ENCODE measurements around the gene CLTCL1. TPM values are rescaled to one million over a fixed set of nuclear protein-coding genes. Genes with fewer than 3 reads are reported as not detected.
"Not testable (repeated sequence)": the region's sequence is repeated elsewhere in the genome, so short reads cannot be mapped to it uniquely, and the experiment has no call there.

The CLTCL1 gene
- total RNA-seq, 1 experiment from 2014 or later = 7.1 TPM

DNA sequence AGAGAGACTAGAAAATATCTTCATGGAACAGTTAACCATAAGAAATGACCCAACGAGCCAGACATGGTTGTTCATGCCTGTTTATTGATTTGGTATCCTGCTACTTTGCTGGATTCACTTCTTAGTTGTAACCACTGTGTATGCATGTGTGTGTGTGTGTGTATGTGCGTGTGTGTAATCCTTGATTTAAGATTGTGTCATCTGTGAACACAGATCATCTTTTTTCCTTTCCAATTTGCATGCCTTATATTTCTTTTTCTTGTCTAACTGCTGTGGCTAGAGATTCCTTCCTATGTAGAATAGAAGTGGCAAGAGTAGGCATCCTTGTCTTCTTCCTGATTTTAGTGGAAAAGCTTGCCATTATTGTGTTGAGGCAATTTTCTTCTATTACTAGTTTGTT is 16.4 kb upstream of the CLTCL1 start:
- no peak for TF ChIP-seq TCF7L2 (IDR thresholded peaks at IDR 0.05; ENCODE audit: borderline replicate concordance, extremely low read depth, insufficient read depth, insufficient read length)
- TF ChIP-seq RAD21 (IDR thresholded peaks at IDR 0.05; ENCODE audit: low read depth) = no peak
- no peak for TF ChIP-seq CEBPB (IDR thresholded peaks at IDR 0.05; ENCODE audit: low read depth)
- Histone ChIP-seq H3K9me3 (ENCODE audit: control insufficient read depth in 1 of 2, insufficient read depth in 1 of 2, low read depth in 1 of 2, low read length in 2 of 2) (no peaks in the 10 kb centered on the region), H2AFZ (ENCODE audit: low read depth, low read length, poor library complexity, severe bottlenecking) (no peak overlapping the region), H3K4me2 (ENCODE audit: low read length) (no peak overlapping the region), H3K9me2 (ENCODE audit: insufficient read depth) (no peaks in the 10 kb centered on the region), H3K27ac (ENCODE audit: low read depth, low read length) (no peak overlapping the region), H3K4me1 (ENCODE audit: control insufficient read depth in 1 of 2, insufficient read depth in 2 of 2, low read length in 2 of 2) (no peaks in the 10 kb centered on the region), H3K27me3 (ENCODE audit: insufficient read depth, low read length) (no peaks in the 10 kb centered on the region), H3K9ac (ENCODE audit: low read length) (no peak overlapping the region), H3K79me2 (ENCODE audit: insufficient read depth, low read length) (no peaks in the 10 kb centered on the region), H4K20me1 (ENCODE audit: insufficient read depth) (no peaks in the 10 kb centered on the region), H3K4me3 (replicated peaks in 1 of 2; ENCODE audit: low read depth in 1 of 2, low read length in 2 of 2) (no peak overlapping the region), H3K36me3 (ENCODE audit: control insufficient read depth in 1 of 2, insufficient read depth in 2 of 2, low read length in 2 of 2) (no peaks in the 10 kb centered on the region)
- POLR2A ChIA-PET = no interaction called here
- CTCF ChIA-PET = no interaction called here
- RAD21 ChIA-PET (ENCODE audit: low non-redundant PET in 1 of 2, low total read pairs in 2 of 2, uncharacterized antibody in 2 of 2, unreplicated experiment in 2 of 2) = no interaction called here
- ATAC-seq (no peak), DNase-seq (ENCODE audit: low read depth, low spot score) (no peak)
- intact Hi-C loops (cut with micrococcal nuclease) = no loop called here
- no TSS peak for BruUV-seq (replicated peaks)

DNA sequence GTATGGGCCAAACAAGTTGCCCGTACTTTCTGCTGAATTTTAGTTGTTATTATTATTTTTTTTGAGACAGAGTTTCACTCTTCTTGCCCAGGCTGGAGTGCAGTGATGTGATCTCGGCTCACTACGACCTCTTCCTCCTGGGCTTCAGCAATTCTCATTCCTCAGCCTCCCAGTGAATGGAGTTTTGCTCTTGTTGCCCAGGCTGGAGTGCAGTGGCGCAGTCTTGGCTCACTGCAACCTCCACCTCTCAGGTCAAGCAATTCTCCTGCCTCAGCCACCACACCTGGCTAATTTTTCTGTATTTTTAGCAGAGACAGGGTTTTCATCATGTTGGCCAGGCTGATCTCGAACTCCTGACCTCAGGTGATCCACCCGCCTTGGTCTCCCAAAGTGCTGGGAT is 15.0 kb upstream of the CLTCL1 start:
- CTCF ChIA-PET, ATAC-seq: not testable (repeated sequence)

DNA sequence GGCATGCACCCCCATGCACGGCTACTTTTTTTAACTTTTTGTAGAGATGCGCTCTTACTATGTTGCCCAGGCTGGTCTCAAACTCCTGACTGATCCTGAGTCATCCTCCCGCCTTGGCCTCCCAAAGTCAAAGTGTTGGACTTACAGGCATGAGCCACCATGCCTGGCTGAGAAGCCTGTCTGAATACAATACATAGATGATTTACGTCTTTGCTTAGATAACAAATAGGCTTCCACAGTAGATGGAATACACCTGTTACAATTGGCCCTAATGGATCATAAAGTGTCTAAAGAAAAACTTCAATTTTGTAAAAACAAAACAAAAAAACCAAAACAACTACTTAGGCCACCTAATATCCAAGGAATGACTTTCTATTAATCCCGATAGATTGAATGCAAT is 13.0 kb upstream of the CLTCL1 start:
- BruUV-seq (replicated peaks) = no TSS peak
- H3K27me3 ChIP-seq (ENCODE audit: insufficient read depth, low read length) = no peaks in the 10 kb centered on the region
- no peaks in the 10 kb centered on the region for H3K36me3 ChIP-seq (ENCODE audit: control insufficient read depth in 1 of 2, insufficient read depth in 2 of 2, low read length in 2 of 2)
- ChIA-PET RAD21 (ENCODE audit: low non-redundant PET in 1 of 2, low total read pairs in 2 of 2, uncharacterized antibody in 2 of 2, unreplicated experiment in 2 of 2) (interaction anchor here in 1 of 2 experiments (0.7 kb wide), 1 partner anchor 14 kb away, joined by 3 read pairs; no protein-coding TSS in a partner anchor), POLR2A (interaction anchor here (0.7 kb wide), 1 partner anchor 10 kb away, joined by 4 read pairs; no protein-coding TSS in a partner anchor), CTCF (no interaction called here)
- ATAC-seq = no peak
- no peaks in the 10 kb centered on the region for H3K9me2 ChIP-seq (ENCODE audit: insufficient read depth)
- H3K4me1 ChIP-seq (ENCODE audit: control insufficient read depth in 1 of 2, insufficient read depth in 2 of 2, low read length in 2 of 2) = no peaks in the 10 kb centered on the region
- H3K4me3 ChIP-seq (replicated peaks in 1 of 2; ENCODE audit: low read depth in 1 of 2, low read length in 2 of 2) = no peak overlapping the region
- H4K20me1 ChIP-seq (ENCODE audit: insufficient read depth) = no peaks in the 10 kb centered on the region
- no peak overlapping the region for H3K4me2 ChIP-seq (ENCODE audit: low read length)
- no peaks in the 10 kb centered on the region for H3K79me2 ChIP-seq (ENCODE audit: insufficient read depth, low read length)
- H2AFZ ChIP-seq (ENCODE audit: low read depth, low read length, poor library complexity, severe bottlenecking) = no peak overlapping the region
- intact Hi-C loops (cut with micrococcal nuclease) = no loop called here
- no peak for DNase-seq (ENCODE audit: low read depth, low spot score)
- H3K9ac ChIP-seq (ENCODE audit: low read length) = no peak overlapping the region
- no peak overlapping the region for H3K27ac ChIP-seq (ENCODE audit: low read depth, low read length)
- H3K9me3 ChIP-seq (ENCODE audit: control insufficient read depth in 1 of 2, insufficient read depth in 1 of 2, low read depth in 1 of 2, low read length in 2 of 2) = no peaks in the 10 kb centered on the region
- TF ChIP-seq EZH2phosphoT487 (IDR thresholded peaks at IDR 0.05; ENCODE audit: borderline replicate concordance) (no peak), CBX3 (IDR thresholded peaks at IDR 0.05; ENCODE audit: low read depth) (no peak), YY1 (IDR thresholded peaks at IDR 0.05; ENCODE audit: extremely low read depth, insufficient replicate concordance, low read depth, low read length) (no peak), SRF (IDR thresholded peaks at IDR 0.05; ENCODE audit: low read depth) (no peak), CEBPB (IDR thresholded peaks at IDR 0.05; ENCODE audit: low read depth) (no peak), ZFX (IDR thresholded peaks at IDR 0.05) (no peak)
- TF ChIP-seq, protein P1, sequence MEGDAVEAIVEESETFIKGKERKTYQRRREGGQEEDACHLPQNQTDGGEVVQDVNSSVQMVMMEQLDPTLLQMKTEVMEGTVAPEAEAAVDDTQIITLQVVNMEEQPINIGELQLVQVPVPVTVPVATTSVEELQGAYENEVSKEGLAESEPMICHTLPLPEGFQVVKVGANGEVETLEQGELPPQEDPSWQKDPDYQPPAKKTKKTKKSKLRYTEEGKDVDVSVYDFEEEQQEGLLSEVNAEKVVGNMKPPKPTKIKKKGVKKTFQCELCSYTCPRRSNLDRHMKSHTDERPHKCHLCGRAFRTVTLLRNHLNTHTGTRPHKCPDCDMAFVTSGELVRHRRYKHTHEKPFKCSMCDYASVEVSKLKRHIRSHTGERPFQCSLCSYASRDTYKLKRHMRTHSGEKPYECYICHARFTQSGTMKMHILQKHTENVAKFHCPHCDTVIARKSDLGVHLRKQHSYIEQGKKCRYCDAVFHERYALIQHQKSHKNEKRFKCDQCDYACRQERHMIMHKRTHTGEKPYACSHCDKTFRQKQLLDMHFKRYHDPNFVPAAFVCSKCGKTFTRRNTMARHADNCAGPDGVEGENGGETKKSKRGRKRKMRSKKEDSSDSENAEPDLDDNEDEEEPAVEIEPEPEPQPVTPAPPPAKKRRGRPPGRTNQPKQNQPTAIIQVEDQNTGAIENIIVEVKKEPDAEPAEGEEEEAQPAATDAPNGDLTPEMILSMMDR (IDR thresholded peaks at IDR 0.05 in 2 of 3, conservative IDR thresholded peaks at IDR 0.05 in 1 of 3; ENCODE audit: borderline replicate concordance in 1 of 3, insufficient read depth in 1 of 3, low read depth in 2 of 3, low read length in 2 of 3) = no peak
- TF ChIP-seq, protein P2, sequence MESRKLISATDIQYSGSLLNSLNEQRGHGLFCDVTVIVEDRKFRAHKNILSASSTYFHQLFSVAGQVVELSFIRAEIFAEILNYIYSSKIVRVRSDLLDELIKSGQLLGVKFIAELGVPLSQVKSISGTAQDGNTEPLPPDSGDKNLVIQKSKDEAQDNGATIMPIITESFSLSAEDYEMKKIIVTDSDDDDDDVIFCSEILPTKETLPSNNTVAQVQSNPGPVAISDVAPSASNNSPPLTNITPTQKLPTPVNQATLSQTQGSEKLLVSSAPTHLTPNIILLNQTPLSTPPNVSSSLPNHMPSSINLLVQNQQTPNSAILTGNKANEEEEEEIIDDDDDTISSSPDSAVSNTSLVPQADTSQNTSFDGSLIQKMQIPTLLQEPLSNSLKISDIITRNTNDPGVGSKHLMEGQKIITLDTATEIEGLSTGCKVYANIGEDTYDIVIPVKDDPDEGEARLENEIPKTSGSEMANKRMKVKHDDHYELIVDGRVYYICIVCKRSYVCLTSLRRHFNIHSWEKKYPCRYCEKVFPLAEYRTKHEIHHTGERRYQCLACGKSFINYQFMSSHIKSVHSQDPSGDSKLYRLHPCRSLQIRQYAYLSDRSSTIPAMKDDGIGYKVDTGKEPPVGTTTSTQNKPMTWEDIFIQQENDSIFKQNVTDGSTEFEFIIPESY (IDR thresholded peaks at IDR 0.05; ENCODE audit: extremely low read depth, insufficient replicate concordance, low read length) = no peak

More for the DNA sequence above, 15.0 kb upstream of the CLTCL1 start:
- H3K9me3 ChIP-seq (ENCODE audit: control insufficient read depth in 1 of 2, insufficient read depth in 1 of 2, low read depth in 1 of 2, low read length in 2 of 2); H4K20me1 ChIP-seq (ENCODE audit: insufficient read depth); H2AFZ ChIP-seq (ENCODE audit: low read depth, low read length, poor library complexity, severe bottlenecking); intact Hi-C loops (cut with micrococcal nuclease); H3K36me3 ChIP-seq (ENCODE audit: control insufficient read depth in 1 of 2, insufficient read depth in 2 of 2, low read length in 2 of 2); H3K9ac ChIP-seq (ENCODE audit: low read length); H3K4me3 ChIP-seq (replicated peaks in 1 of 2; ENCODE audit: low read depth in 1 of 2, low read length in 2 of 2); H3K79me2 ChIP-seq (ENCODE audit: insufficient read depth, low read length); H3K27me3 ChIP-seq (ENCODE audit: insufficient read depth, low read length); DNase-seq (ENCODE audit: low read depth, low spot score); H3K9me2 ChIP-seq (ENCODE audit: insufficient read depth); POLR2A ChIA-PET; H3K27ac ChIP-seq (ENCODE audit: low read depth, low read length); H3K4me1 ChIP-seq (ENCODE audit: control insufficient read depth in 1 of 2, insufficient read depth in 2 of 2, low read length in 2 of 2); BruUV-seq (replicated peaks); H3K4me2 ChIP-seq (ENCODE audit: low read length); RAD21 ChIA-PET (ENCODE audit: low non-redundant PET in 1 of 2, low total read pairs in 2 of 2, uncharacterized antibody in 2 of 2, unreplicated experiment in 2 of 2): not testable (repeated sequence)
